Loucy (cell line): ENCODE data around the gene ZBTB42.

Source experiments
- H2AFZ ChIP-seq: fragments of 200-600 bp; sonication (generic); 2 replicates; pipeline ENCODE4 v1.6.0; 2016; ENCODE audit warnings: antibody characterized with exemption, mild to moderate bottlenecking, low read length, moderate library complexity
- H3F3A ChIP-seq: fragments of 200-600 bp; 2 replicates; pipeline ENCODE4 v1.6.0; 2016; ENCODE audit warnings: antibody characterized with exemption, low read depth, mild to moderate bottlenecking
- H3K27me3 ChIP-seq: fragments of 200-600 bp; sonication (generic); 2 replicates; pipeline ENCODE4 v1.6.1; 2014; ENCODE audit warnings: low read length, mild to moderate bottlenecking; ENCODE audit not compliant: insufficient read depth, poor library complexity, severe bottlenecking
- H3K36me3 ChIP-seq: fragments of 200-600 bp; sonication (generic); 2 replicates; pipeline ENCODE4 v1.6.1; 2016; ENCODE audit warnings: low read length; ENCODE audit not compliant: insufficient read depth
- H3K4me1 ChIP-seq: fragments of 200-600 bp; sonication (generic); 2 replicates; pipeline ENCODE4 v1.5.1; 2014; ENCODE audit warnings: low read length, mild to moderate bottlenecking; ENCODE audit not compliant: insufficient read depth, poor library complexity, severe bottlenecking
- H3K4me2 ChIP-seq: fragments of 200-600 bp; sonication (generic); 2 replicates; pipeline ENCODE4 v1.6.0; 2014; ENCODE audit warnings: antibody characterized with exemption, low read length, low read depth, mild to moderate bottlenecking; ENCODE audit not compliant: poor library complexity, severe bottlenecking
- H3K4me3 ChIP-seq: fragments of 200-600 bp; sonication (generic); 2 replicates; pipeline ENCODE4 v1.5.1; 2014; ENCODE audit warnings: low read length, mild to moderate bottlenecking, mixed read lengths; ENCODE audit not compliant: poor library complexity, severe bottlenecking
- H3K79me2 ChIP-seq: fragments of 200-600 bp; sonication (generic); 2 replicates; pipeline ENCODE4 v1.6.1; 2014; ENCODE audit warnings: low read length; ENCODE audit not compliant: insufficient read depth
- H3K9ac ChIP-seq: fragments of 200-600 bp; sonication (generic); 2 replicates; pipeline ENCODE4 v1.6.0; 2014; ENCODE audit warnings: mild to moderate bottlenecking, low read depth, low read length, moderate library complexity; ENCODE audit not compliant: poor library complexity, severe bottlenecking
- H3K9me2 ChIP-seq: fragments of 200-600 bp; sonication (generic); replicated peaks from 2 replicates; pipeline ENCODE4 v1.6.1; 2016; ENCODE audit warnings: low read depth, low read length, mixed read lengths
- H3K9me3 ChIP-seq: fragments of 200-600 bp; sonication (generic); 2 replicates; pipeline ENCODE4 v1.6.1; 2014; ENCODE audit warnings: mild to moderate bottlenecking, antibody characterized with exemption, low read length, low read depth; ENCODE audit not compliant: insufficient read depth
- H4K20me1 ChIP-seq: fragments of 200-600 bp; sonication (generic); 2 replicates; pipeline ENCODE4 v1.6.0; 2014; ENCODE audit warnings: antibody characterized with exemption, low read length, mild to moderate bottlenecking; ENCODE audit not compliant: insufficient read depth, poor library complexity, severe bottlenecking
- EZH2phosphoT487 ChIP-seq: fragments of 200-600 bp; IDR thresholded peaks from 2 replicates; pipeline ENCODE4 v1.6.1; 2018; ENCODE audit warnings: antibody characterized with exemption, mild to moderate bottlenecking, moderate library complexity, borderline replicate concordance
- TF ChIP-seq, protein P1 (sequence below): fragments of 200-600 bp; sonication (generic); conservative IDR thresholded peaks from 2 replicates; pipeline ENCODE4 v1.5.1; 2014; ENCODE audit warnings: mild to moderate bottlenecking, antibody characterized with exemption, low read length

The ZBTB42 gene

DNA sequence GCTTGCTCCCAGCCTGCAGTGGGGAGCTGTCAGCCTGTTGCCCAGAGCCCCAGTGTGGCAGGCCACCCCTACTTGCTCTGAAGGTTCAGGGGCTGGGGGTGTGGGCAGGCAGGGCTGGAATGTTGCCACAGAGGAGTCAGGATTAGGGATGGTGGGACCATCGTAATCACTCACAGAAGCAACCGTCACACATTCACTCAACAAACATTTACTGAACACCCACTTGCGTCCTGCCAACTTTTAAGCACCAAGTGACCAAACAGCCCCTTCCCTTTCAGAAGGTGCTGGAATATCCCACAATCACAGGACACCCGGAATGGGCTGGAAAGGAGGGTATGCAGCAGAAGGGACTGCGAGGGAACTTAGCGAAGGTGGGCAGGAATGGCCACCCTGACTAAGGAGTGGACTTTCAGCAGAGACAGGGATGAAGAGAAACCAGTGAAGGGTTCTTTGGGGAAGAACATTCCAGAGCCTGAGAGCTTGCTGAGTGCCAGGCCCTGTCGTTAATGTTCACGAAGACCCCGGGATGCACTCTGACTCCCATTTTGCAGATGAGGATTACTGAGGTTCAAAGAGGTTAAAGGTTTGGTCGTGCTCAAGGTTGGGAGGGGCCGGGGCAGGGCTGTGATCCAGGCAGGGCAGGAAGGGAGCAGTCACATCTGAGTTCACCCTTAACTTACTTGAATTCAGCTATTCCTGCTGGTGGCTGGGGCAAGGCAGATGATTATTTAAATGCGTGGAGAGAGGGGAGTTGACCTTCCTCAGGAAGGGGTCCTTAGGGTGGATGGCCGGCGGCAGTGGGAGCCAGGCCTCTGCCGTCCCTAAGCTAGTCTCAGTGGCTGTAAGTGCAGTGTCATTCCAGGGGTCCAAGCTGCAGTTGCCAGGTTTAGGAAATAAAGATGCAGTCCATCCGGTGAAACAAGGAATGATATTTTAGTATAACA lies 2.3 kb upstream of the ZBTB42 start:
- H3K4me2 ChIP-seq: peak overlapping the region; percentile 88
- peaks cover 44% of the 10 kb centered on the region for H3K4me1 ChIP-seq

DNA sequence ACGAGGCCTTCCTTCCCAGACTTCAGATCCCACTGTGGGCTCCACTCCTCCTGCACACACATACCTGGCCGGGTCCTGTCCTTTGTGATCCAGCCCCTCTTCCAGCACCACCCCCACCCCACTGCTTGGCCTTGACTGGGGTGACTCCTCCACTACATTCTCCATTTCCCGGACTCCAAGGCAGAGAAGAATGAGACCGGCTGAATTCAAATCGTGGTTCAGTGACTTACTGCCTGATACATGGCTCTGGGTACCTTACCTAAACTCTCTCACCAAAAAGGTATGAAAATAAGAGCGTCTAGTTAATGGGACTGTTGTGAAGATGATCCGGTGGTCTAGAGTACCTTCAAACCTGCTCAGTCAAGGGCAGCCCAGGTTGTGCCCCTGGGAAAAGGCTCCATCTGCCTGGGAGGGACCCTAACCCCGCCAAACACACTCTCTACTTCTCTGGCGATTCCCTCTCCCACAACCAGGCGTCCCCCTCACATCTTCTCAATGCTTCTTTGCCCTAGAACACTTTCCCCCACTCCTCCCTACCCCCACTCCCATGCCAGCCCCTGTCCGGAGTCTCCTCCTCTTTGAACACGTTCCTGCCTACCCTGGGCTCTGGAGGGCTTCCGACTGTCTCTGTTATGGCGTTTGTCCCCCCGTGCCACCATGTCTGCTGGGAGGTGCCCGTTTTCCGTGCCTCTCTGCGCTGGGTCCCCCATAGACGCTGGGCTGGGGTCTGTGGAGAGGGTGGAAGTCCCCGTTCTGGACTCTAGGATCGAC lies 1.5 kb upstream of the ZBTB42 start:
- peak overlapping the region; percentile 88 for H3K4me2 ChIP-seq
- no peaks in the 10 kb centered on the region for H3K9me3 ChIP-seq
- H3K4me3 ChIP-seq: peak overlapping the region; percentile 86
- peaks cover 13% of the 10 kb centered on the region for H3F3A ChIP-seq
- H4K20me1 ChIP-seq: peaks cover 11% of the 10 kb centered on the region
- TF ChIP-seq EZH2phosphoT487: no peak
- TF ChIP-seq, protein P1, sequence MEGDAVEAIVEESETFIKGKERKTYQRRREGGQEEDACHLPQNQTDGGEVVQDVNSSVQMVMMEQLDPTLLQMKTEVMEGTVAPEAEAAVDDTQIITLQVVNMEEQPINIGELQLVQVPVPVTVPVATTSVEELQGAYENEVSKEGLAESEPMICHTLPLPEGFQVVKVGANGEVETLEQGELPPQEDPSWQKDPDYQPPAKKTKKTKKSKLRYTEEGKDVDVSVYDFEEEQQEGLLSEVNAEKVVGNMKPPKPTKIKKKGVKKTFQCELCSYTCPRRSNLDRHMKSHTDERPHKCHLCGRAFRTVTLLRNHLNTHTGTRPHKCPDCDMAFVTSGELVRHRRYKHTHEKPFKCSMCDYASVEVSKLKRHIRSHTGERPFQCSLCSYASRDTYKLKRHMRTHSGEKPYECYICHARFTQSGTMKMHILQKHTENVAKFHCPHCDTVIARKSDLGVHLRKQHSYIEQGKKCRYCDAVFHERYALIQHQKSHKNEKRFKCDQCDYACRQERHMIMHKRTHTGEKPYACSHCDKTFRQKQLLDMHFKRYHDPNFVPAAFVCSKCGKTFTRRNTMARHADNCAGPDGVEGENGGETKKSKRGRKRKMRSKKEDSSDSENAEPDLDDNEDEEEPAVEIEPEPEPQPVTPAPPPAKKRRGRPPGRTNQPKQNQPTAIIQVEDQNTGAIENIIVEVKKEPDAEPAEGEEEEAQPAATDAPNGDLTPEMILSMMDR: peak; percentile 39; the same call in 1 of the 2 replicates
- H3K27me3 ChIP-seq: no peaks in the 10 kb centered on the region
- peaks cover 35% of the 10 kb centered on the region for H3K4me1 ChIP-seq
- H3K9me2 ChIP-seq: no peaks in the 10 kb centered on the region
- peak overlapping the region; percentile 97 for H2AFZ ChIP-seq
- no peaks in the 10 kb centered on the region for H3K36me3 ChIP-seq
- peak overlapping the region; percentile 86 for H3K9ac ChIP-seq
- peaks cover 15% of the 10 kb centered on the region for H3K79me2 ChIP-seq

More for the DNA sequence above, 2.3 kb upstream of the ZBTB42 start:
- Histone ChIP-seq H2AFZ (no peak overlapping the region), H4K20me1 (peaks cover 19% of the 10 kb centered on the region), H3K9me2 (no peaks in the 10 kb centered on the region), H3K36me3 (no peaks in the 10 kb centered on the region), H3K79me2 (peaks cover 23% of the 10 kb centered on the region), H3K9me3 (no peaks in the 10 kb centered on the region), H3K9ac (no peak overlapping the region), H3K27me3 (no peaks in the 10 kb centered on the region), H3K4me3 (peak overlapping the region; percentile 86), H3F3A (peaks cover 13% of the 10 kb centered on the region)
- TF ChIP-seq, protein P1: no peak
- no peak for TF ChIP-seq EZH2phosphoT487

DNA sequence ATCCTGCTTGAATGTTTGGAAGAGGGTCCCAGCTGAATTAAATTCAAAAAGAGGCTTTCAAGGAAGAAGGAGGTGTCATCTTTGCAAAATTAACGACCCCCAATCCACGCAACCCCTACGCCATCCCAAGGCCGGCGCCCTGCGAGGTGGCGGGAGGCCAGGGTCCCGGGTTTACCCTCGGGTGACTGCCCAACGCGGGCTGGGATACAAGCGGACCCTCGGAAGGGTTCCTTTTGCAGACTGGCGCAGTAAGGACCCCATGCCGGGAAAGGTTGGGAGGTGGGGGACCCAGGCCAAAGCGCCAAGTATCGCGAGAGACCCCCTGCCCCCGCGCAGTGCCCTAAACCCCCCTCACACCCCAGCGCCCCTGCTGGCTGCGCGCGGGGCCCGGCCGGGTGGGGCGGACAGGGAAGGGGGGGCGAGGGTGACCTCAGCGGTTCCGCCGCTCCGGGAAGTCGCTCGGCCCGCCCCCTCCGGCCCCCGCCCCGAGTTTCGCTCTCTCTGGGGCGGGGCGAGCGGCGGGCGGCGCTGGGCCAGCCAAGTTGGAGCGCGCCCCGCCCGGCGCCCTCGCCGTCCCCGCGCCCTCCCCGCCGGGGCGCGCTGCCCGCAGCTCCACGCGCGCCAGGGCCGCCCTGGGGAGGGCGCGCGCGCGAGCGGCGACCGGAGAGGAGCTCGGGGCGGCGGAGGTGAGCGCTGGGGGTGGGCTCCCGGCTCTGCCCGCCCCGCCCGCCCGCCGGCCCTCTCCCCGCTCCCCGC lies 708 bp upstream of the ZBTB42 start:
- Histone ChIP-seq H4K20me1 (peaks cover 5% of the 10 kb centered on the region), H3K36me3 (no peaks in the 10 kb centered on the region), H3K9ac (peak overlapping the region; percentile 86), H3K4me3 (peak overlapping the region; percentile 86), H3K9me2 (no peaks in the 10 kb centered on the region), H3K9me3 (no peaks in the 10 kb centered on the region), H3K27me3 (no peaks in the 10 kb centered on the region), H3K4me2 (peak overlapping the region; percentile 88), H2AFZ (peak overlapping the region; percentile 97), H3K4me1 (peaks cover 35% of the 10 kb centered on the region), H3K79me2 (peaks cover 8% of the 10 kb centered on the region), H3F3A (peaks cover 13% of the 10 kb centered on the region)
- TF ChIP-seq, protein P1: peak; percentile 26
- no peak for TF ChIP-seq EZH2phosphoT487
